Skeletal muscle tissue (tissue), 4 donors: ENCODE results near the gene CRYBB1. TPM values are rescaled to one million over a fixed set of nuclear protein-coding genes. Genes with fewer than 3 reads are reported as not detected.
"Not testable (repeated sequence)": the region's sequence is repeated elsewhere in the genome, so short reads cannot be mapped to it uniquely, and the experiment has no call there.

Experiments
- H3K27ac ChIP-seq: one replicate; pipeline ENCODE4 v1.7.0; 2013; ENCODE audit warnings: mild to moderate bottlenecking, low read depth, low read length, inconsistent platforms
- H3K27me3 ChIP-seq, 3 donors: one replicate each; pipeline ENCODE4 v1.7.0; 2013; ENCODE audit warnings: low read length in 3 of 3; ENCODE audit not compliant: control insufficient read depth in 3 of 3, insufficient read depth in 3 of 3
- H3K36me3 ChIP-seq, 3 donors: one replicate each; pipeline ENCODE4 v1.7.0; 2013; ENCODE audit warnings: low read length in 3 of 3; ENCODE audit not compliant: control insufficient read depth in 3 of 3, insufficient read depth in 3 of 3
- H3K4me1 ChIP-seq, 3 donors: one replicate each; pipeline ENCODE4 v1.7.0; 2013; ENCODE audit warnings: low read length in 3 of 3, mild to moderate bottlenecking in 3 of 3; ENCODE audit not compliant: control insufficient read depth in 3 of 3, insufficient read depth in 3 of 3
- H3K4me3 ChIP-seq, 3 donors: one replicate each; pipeline ENCODE4 v1.7.0; 2013; ENCODE audit warnings: low read length in 3 of 3
- H3K9ac ChIP-seq, 3 donors: one replicate each; pipeline ENCODE4 v1.7.0; 2013; ENCODE audit warnings: low read length in 3 of 3, mild to moderate bottlenecking in 3 of 3, moderate library complexity in 2 of 3, low read depth in 1 of 3
- H3K9me3 ChIP-seq, 3 donors: one replicate each; pipeline ENCODE4 v1.7.0; 2013; ENCODE audit warnings: low read length in 3 of 3; ENCODE audit not compliant: control insufficient read depth in 3 of 3
- total RNA-seq: library from RNA; depleted of rRNA; stranded (reverse); fragments of >200 nt; gene quantifications from one replicate; pipeline ENCODE4 v1.2.3, GENCODE V29; 2014
- donor health status: Osteomylitis.

CRYBB1 gene
- total RNA-seq, 1 donor from 2014 or later: 1.0 TPM

DNA sequence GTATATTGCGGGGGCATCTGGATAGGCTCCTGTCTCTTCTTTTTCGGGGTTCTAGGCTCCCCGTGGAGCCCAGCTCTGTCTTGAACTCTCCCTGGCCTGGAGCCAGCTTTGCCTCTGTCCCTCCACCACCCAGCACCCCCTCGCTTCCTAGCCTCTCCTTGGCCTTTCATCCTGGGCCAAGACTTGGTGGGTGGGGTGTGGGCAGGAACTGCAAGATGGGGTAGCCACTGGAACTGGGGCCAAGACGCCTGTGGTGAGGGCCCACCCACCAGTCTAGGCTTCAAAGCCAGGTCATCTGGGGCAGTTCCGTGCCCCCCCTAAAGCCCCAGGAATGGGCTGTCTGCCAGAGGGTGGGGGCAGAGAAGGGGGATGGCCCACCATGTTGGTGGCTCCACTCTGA, 1.7 kb upstream of the CRYBB1 start:
- Histone ChIP-seq H3K4me3 (no peak overlapping the region), H3K4me1 (peaks cover 2 to 5% (median 3%) of the 10 kb centered on the region in 3 donors), H3K36me3 (no peaks in the 10 kb centered on the region), H3K9me3 (no peaks in the 10 kb centered on the region), H3K27ac (no peak overlapping the region), H3K27me3 (peaks cover 0 to 9% (median 3%) of the 10 kb centered on the region in 3 donors), H3K9ac (no peak overlapping the region)

DNA sequence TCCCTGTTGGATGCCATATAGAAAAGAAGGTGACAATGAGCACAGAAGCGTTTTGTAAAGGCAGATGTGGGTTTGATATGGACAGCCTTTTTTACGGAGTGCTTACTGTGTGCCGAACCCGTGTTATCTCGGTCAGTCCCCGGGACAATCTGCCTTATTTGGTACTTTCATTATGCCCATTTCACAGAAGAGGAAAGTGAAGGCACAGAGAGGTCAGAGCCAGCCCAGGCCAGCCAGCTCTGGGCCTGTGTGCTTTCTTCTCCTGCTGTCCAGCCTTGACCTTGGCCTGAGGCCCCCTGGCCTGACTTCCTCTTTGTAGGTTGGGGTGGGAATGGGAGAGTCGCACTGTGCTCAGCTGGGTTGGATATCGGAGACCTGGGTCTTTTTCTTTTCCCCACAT, 628 bp upstream of the CRYBB1 start:
- H3K9ac ChIP-seq: no peak overlapping the region
- peaks cover 0 to 9% (median 5%) of the 10 kb centered on the region in 3 donors for H3K27me3 ChIP-seq
- H3K9me3 ChIP-seq: no peaks in the 10 kb centered on the region
- H3K36me3 ChIP-seq: no peaks in the 10 kb centered on the region
- H3K4me3 ChIP-seq: no peak overlapping the region
- no peak overlapping the region for H3K27ac ChIP-seq
- H3K4me1 ChIP-seq: peaks cover 2 to 5% (median 3%) of the 10 kb centered on the region in 3 donors

DNA sequence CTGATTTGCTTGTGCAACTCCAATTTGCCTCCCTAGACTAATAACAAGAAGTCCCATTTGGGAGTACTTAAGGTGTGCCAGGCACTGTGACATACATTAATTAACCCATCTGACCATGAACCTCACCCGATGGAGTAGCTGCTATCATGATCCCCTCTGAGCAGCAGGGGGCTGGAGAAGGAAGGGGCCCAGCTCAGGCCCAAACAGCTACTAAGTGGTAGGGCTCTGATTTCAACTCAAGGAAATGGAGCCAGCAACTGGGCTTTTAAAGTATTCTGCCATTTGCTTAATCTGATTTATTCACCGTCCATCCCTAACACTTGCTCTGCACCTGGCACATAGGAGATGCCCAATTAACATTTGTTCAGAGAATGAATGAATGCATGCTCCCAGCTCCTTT, 1.2 kb downstream of the CRYBB1 start:
- Histone ChIP-seq H3K4me1 (peaks cover 2 to 5% (median 3%) of the 10 kb centered on the region in 3 donors), H3K27me3 (peaks cover 9 to 17% (median 13%) of the 10 kb centered on the region in 3 donors), H3K36me3 (no peaks in the 10 kb centered on the region), H3K4me3 (no peak overlapping the region), H3K27ac (no peak overlapping the region), H3K9me3 (no peaks in the 10 kb centered on the region), H3K9ac (no peak overlapping the region)

DNA sequence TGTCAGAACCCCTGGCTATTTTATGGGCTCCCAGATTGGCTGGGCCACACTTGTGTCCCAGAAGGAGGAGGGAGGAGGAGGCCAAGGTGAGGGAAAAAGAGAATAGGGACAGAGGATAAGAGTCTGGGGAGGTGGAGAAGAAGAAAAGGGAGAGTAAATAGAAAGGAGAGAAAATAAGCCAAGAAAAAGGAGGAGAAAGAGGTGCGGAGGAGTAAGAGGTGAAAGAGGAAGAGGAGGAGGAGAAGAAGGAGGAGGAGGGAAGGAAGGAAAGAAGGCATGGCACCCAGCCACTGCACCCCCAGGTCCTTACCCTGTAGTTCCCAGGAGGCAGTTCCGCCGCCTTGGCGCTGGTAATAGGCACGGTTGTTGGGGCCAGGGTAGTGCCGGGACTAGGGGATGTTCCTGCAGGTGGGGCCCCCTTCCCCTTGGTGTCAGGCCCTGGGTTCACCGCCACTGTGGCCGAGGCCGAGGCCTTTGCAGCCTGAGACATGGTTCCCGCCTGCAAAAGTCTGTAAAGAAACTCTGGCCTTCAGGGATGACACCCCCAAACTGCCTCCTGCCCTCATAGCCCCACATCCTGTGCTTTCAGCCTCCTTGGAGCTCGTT, 1.9 kb downstream of the CRYBB1 start:
- Histone ChIP-seq H3K9ac (no peak overlapping the region), H3K36me3 (no peaks in the 10 kb centered on the region), H3K4me3 (no peak overlapping the region), H3K27me3 (peaks cover 9 to 17% (median 14%) of the 10 kb centered on the region in 3 donors), H3K9me3 (no peaks in the 10 kb centered on the region), H3K27ac (no peak overlapping the region), H3K4me1 (peaks cover 2 to 5% (median 3%) of the 10 kb centered on the region in 3 donors)

DNA sequence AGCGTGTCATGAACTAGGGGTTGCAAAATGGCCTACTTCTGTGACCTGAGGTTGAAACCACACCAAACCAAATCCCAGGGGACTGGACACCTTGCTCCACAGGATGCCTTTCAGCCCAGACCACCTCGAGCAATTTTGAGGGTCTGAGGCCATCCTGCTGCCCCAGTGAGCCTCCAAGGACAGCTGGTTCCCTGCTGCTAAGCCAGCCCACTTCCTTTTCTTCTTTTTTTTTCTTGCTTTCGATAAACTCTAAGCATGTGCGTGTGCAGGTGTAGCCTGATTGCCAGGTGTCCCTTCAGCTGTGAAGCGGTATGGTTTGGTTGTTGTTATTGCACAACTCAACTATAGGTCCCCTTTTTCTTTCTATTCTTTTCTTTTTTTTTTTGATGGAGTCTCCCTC, 2.7 kb downstream of the CRYBB1 start:
- Histone ChIP-seq H3K27me3 (peaks cover 9 to 17% (median 14%) of the 10 kb centered on the region in 3 donors), H3K9me3 (no peaks in the 10 kb centered on the region), H3K9ac (no peak overlapping the region), H3K4me3 (no peak overlapping the region), H3K36me3 (no peaks in the 10 kb centered on the region), H3K27ac (no peak overlapping the region), H3K4me1 (peaks cover 2 to 5% (median 3%) of the 10 kb centered on the region in 3 donors)

DNA sequence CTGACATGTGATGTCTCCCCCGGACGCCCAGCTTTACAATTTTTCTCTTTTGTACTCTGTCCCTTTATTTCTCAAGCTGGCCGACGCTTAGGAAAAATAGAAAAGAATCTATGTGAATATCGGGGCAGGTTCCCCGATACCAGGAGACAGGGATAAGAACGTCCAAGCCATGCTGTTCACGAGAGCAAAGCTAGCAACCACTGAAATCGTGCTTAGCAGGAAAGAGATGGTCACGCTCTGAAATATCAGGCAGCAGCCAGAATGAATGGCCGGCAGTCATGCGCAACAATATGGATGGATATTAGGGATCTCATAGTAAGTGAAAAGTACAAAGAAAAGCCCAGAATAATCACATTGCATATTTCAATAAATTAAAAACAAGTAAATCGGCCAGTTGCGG, 3.5 kb downstream of the CRYBB1 start:
- H3K9ac ChIP-seq: no peak overlapping the region
- H3K27ac ChIP-seq: no peak overlapping the region
- no peak overlapping the region for H3K4me3 ChIP-seq
- H3K36me3 ChIP-seq: no peaks in the 10 kb centered on the region
- no peaks in the 10 kb centered on the region for H3K9me3 ChIP-seq
- H3K4me1 ChIP-seq: peaks cover under 1 to 3% (median 2%) of the 10 kb centered on the region in 3 donors
- peaks cover 9 to 17% (median 14%) of the 10 kb centered on the region in 3 donors for H3K27me3 ChIP-seq

DNA sequence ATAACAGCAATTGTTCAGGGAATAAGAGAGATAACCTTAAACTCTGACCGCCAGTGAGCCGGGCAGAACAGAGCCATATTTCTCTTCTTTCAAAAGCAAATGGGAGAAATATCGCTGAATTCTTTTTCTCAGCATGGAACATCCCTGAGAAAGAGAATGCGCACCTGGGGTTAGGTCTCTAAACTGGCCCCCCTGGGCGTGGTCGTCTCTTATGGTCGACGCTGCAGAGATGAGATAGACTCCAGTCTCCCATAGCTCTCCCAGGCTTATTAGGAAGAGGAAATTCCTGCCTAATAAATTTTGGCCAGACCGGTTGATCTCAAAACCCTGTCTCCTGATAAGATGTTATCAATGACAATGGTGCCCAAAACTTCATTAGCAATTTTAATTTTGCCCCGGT, 4.1 kb downstream of the CRYBB1 start:
- not testable (repeated sequence) for H3K4me1 ChIP-seq, H3K27ac ChIP-seq, H3K9ac ChIP-seq, H3K36me3 ChIP-seq, H3K4me3 ChIP-seq, H3K9me3 ChIP-seq
- peaks cover 9 to 17% (median 14%) of the 10 kb centered on the region in 3 donors for H3K27me3 ChIP-seq

DNA sequence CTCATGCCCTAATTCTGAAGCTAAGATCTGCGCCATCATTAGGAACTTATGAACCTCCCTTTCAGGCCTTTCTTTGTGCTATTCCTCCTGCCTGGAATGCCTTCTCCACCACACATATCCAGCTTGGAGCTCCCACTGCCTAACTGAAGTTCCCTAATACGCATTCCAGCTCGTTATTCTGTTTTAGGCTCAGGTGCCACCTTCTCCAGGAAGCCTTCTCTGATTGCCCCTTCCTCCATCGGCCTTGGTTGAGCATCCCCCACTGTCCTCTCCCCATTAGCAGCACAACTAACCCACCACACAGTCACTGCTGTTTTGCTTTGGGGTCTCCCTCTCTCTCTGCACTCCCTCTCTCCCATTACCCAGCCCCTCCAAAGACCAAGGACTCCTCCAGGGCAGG, 5.2 kb downstream of the CRYBB1 start:
- Histone ChIP-seq H3K9ac (no peak overlapping the region), H3K27ac (no peak overlapping the region), H3K4me3 (no peak overlapping the region), H3K36me3 (no peaks in the 10 kb centered on the region), H3K27me3 (peaks cover 10 to 17% (median 14%) of the 10 kb centered on the region in 3 donors), H3K4me1 (no peaks in the 10 kb centered on the region), H3K9me3 (no peaks in the 10 kb centered on the region)

DNA sequence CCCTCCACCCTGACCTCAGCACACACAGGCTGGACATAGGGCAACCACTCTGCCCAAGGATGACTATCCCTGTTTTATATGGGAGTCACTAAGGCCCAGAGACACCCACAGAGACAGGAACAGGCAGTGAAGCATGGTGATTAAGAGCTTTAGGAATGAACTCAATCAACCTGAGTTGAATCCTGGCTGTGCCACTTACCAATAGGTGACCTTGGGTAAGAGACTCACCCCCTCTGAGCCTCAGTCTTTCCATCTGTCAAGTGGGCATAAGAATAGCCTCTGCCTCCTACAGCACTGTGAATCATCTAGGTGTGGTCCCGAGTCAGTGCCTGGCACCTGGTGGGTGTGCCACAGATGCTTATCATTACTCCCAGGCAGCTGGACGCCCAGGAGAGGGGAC, 6.8 kb downstream of the CRYBB1 start:
- no peaks in the 10 kb centered on the region for H3K9me3 ChIP-seq
- H3K27me3 ChIP-seq: peaks cover 7 to 17% (median 14%) of the 10 kb centered on the region in 3 donors
- no peak overlapping the region for H3K4me3 ChIP-seq
- H3K36me3 ChIP-seq: no peaks in the 10 kb centered on the region
- no peak overlapping the region for H3K27ac ChIP-seq
- no peaks in the 10 kb centered on the region for H3K4me1 ChIP-seq
- H3K9ac ChIP-seq: no peak overlapping the region

DNA sequence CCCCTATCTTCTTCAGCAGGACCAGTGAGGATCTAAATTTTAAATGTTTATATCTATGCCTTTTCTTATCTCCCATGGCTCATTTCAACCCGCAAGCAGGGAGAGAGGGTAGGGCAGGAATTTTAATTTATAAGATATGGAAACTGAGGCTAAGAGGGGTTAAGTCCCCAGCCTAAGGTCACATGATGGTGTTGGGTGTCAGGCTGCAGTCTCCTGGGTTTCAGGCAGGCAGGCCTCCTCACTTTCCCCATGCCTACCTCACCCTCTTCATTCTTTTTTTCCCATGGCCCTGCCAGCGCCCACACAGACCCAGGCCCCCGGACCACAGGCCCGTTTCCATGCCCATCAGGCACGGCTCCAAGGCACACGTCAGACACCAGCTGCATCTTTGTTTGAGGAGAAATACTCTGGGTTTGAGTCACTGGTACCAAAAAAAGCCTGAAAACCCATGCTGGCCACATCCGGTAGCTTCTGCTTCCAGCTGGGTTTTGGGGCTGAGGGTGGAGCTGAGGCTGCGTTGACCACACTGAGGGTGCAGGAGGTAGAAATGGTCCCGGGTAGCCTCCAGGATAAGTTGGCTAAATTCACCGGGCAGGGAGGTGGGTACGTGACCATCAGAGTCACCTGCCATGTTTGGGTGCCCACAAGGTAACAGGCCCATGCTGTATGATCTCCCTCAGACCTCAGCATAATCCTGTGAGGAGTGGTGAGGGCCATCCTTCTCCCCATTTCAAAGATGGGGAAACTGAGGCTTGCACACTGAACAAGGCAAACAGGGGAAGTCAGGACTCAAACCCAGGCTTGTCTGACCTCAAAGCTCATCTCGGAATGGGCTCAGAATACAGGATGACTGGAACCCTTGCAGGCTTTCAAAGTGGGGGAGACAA, 7.5 kb downstream of the CRYBB1 start:
- Histone ChIP-seq H3K27me3 (peaks cover 5 to 17% (median 14%) of the 10 kb centered on the region in 3 donors), H3K4me1 (no peaks in the 10 kb centered on the region), H3K9ac (no peak overlapping the region), H3K9me3 (no peaks in the 10 kb centered on the region), H3K36me3 (no peaks in the 10 kb centered on the region), H3K27ac (no peak overlapping the region), H3K4me3 (no peak overlapping the region)
